HTERT RPE-1 (cell line): ENCODE measurements around the gene RNF13.
"Not testable (repeated sequence)": the region's sequence is repeated elsewhere in the genome, so short reads cannot be mapped to it uniquely, and the experiment has no call there.

Experiments
- in situ Hi-C: fragments of 300-500 bp; cut with MboI; formaldehyde crosslinking; loops from 4 replicates; pipeline ENCODE4 v1.14.3; 2020; ENCODE audit warnings: low sequenced_read_pairs

The RNF13 gene

GRCh38 chr3:149947231-149947630, 134.2 kb downstream of the RNF13 start:
- in situ Hi-C loops: no loop called here

DNA sequence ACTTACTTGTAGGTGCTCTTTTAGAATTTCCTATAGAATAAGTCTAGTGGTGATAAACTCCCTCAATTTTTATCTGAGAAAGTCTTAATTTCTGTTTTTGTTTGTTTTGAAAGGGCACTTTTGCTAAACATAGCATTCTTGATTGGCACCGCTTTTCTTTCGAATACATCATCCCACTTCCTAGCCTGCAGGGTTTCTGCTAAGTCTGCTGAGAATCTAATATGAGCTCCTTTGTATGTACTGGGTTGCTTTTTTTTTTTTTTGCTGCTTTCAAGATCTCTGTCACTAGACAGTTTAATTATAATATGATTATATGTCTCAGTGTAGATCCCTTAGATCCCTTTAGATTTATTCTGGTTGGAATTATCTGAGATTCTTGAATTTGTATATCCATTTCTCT, 136.2 kb downstream of the RNF13 start:
- in situ Hi-C loops: no loop called here

GRCh38 chr3:149954812-149955211, 141.8 kb downstream of the RNF13 start:
- in situ Hi-C loops: no loop called here

- in situ Hi-C loops: no loop called here
Observed at GRCh38 chr3:149955449-149955848, 142.4 kb downstream of the RNF13 start.

DNA sequence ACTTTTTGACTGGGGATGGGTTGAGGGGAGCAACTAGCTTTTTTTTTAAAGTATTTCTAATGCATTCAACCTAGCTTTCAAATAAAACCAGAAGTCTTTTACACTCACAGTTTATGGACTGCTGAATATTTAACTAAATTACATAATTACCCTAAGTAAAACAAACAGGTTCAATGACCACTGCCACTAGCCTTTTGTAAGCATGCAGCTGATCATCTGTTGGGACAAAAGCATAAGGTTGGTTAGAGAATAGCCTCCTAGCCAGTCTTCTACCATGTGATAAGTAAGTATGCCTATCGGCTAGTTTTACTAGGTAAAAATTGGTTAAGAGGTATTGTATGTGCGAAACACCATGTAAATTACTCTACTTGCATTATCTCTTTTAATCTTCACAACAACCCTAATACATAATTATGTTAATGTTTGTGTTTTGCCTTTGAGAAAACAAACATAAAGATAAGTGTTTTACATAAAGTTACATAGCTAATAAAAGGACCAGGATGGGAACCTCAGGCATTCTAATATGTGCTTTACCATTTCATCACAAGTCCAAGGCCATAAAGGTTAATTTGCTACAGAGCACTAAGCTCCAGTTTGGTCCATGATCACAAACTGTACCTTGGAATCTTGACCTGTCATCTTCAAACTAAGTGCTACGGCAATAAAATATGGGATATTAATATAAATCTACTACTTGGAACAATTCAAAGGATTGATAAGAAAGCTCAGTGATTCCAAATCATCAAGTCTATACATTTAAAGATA, 144.5 kb downstream of the RNF13 start:
- in situ Hi-C loops: no loop called here

DNA sequence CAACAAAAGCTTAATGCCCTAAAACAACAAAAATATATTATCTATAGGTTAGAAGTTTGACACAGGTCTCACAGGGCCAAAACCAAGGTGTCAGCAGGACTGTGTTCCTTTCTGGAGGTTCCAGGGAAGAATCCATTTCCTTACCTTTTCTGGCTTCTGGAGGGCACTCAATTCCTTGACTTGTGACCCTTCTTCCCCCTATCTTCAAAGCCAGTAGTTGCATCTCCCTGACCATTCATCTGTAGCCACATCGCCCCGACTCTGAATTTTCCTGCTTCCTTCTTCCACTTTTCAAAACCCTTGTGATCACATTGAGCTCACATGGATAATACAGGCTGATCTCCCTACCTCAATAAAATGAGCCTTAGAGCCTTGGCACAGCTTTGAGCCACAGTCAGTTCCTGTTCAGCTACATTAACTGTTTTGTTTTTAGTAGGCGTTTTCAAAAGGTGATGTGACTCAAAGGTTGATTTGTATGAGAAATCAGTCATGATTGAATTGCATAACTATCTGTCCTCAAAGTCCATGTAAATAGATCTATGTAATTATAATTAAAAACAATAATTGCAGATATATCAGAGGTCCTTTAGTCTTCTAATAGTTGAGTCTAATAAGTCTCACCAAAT, 145.3 kb downstream of the RNF13 start:
- in situ Hi-C loops: no loop called here

DNA sequence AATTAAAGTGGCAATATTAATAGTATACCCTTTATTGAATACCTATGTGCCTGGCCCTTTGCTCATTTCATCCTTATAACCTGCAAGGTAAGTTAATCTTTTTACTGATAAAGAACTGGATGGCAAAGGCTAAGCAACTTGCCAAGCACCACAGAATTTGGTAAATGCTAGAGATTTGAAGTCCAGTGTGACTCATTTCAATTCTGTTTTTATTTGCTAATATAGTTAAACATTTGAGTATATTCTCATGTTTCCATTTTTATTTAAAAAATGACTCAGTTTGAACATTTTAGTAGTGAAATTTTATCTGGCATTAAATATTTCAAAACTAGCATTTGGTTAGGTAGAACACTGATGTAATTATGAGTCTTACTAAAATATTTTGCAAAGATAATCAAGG, 146.4 kb downstream of the RNF13 start:
- in situ Hi-C loops: no loop called here

DNA sequence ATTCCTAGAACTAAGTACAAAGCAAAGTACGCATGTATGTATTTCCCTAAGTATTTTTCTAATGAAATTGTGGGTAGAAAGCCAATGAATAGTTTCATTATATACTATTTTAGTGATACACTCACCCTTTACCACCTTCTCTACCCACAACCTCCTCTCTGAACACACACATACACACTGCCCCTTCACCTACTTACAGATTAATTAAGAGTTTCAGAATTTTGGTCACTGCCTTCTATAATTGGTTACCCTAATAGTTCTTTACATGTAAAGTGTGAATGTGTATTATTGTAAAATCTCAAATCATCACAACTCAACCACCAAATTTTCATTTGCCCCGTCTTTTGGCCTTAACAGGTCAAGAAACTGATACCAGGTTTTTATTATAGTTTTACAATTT, 150.5 kb downstream of the RNF13 start:
- in situ Hi-C loops: no loop called here

- in situ Hi-C loops: no loop called here
Observed at GRCh38 chr3:149964291-149964690, 151.3 kb downstream of the RNF13 start.

GRCh38 chr3:149965278-149965677, 152.3 kb downstream of the RNF13 start:
- in situ Hi-C loops: no loop called here

DNA sequence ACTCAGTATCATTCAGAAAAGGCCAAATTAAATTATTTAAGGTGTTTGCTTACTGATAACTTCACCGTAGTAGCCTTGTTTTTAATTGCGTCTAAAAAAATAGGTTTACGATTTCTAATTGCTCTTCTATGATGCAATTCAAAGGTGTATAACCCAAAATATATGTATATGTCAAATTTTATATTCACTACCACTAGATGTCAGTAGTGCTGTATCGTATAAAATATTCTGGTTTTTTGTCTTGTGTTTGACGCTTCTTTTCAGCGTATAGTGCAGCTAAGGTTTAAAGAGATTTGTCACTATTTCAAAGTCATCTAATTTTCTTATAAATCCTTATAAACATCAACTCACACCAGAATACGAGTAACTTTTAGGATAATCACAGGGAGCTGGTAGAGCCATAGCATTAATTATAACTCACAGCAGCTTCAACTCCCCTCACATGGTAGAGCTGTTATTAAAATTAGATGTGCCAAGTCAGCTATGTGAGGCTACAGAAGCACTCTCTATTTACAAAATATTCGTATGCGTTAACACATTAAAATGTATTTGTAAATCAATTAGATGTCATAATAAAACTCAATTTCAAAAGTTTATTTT, 154.2 kb downstream of the RNF13 start:
- in situ Hi-C loops: no loop called here

- in situ Hi-C loops: no loop called here
Observed at GRCh38 chr3:149968216-149968615, 155.2 kb downstream of the RNF13 start.

- in situ Hi-C loops: no loop called here
Observed at GRCh38 chr3:149969110-149969939, 156.3 kb downstream of the RNF13 start.

- in situ Hi-C loops: no loop called here
Observed at GRCh38 chr3:149969940-149970715, 157.1 kb downstream of the RNF13 start.

DNA sequence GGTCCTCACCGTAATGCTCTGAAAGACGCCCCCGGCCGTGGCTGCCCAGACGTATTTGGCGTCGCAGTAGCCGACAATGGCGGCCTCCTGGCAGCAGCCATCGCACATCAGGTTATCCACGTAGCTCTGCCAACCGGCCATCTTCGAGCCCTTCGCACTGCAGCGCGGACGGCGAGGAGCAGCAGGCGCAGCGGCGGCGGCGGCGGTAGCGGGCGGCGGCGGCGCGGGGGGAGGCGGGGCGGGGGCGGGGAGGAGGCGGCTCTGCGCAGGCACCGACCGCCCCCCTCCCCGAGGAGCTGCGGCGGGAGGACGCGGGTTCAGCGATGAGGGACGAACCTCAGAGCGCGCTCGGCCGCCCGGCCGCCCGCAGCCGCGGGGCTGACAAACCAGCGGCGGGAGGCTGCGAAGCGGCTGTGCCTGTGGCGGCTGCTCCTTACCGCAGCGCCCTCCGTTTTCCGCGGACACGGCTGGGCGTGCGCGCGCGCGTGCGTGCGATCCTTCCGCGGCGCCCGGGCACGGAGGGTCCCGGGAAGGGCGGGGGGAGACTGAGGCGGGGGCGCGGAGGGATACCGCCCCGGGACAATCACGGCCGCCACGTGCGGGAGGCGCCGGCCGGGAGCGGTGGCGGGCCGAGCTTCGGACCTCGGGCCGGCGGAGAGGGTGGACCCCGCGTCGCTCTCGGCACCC, 157.8 kb downstream of the RNF13 start, which contains the start of gene PFN2:
Gene PFN2 (minus strand): TSS at position 180 of the 687 bp plus-strand sequence. CDS start 39 bp downstream, at position 141.
- in situ Hi-C loops: no loop called here

DNA sequence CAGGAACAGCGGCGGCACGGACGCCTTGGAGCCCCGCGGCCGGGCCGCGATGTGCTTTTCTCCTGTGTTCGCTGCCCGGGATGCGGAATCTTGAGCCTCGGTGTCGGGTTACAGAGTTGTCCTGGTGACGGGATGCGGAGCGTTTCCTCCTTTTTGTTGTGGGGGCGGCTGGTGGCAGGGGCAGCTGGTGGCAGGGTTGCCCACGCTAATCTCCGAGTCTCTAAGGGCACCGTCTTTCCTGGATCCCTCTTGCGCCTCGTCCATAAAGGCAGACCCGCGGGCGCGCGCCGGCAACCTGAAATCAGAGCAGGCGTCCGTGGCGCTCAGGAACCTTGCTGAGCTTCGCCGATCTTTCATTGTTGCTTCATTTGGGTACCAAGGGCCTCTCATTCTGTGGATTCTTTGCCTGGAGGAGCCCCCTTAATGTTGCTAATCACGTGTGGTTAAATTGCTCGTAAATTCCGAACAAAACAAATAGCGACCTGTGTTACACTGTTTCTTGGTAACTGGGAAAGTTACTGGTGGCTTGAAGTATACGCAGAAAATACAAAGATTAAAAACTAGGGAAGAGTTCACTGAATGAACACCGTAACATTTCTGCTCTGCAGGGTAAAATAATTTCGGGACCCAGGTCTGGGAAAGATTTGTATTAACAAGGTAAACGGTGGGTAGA, 158.5 kb downstream of the RNF13 start:
- in situ Hi-C loops: no loop called here

GRCh38 chr3:149975919-149976318, 162.9 kb downstream of the RNF13 start:
- in situ Hi-C loops: no loop called here

DNA sequence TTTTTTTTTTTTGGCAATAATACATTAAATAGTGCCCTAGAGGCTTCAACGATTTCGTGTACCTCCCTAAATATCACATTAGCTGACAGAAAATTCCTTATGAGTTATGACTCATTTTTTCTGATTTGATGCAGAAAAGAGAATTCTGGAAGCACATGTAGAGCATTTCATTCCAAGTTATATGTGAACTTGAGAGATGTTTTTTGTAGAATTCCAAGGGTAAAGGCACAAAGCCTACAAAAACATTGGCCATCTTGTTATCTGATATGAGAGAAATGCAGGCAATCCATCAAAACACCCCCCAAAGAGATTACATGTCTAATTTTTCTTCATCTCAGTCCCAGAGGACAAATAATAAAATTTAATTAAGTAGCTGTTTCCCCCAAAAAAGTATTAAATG, 164.4 kb downstream of the RNF13 start:
- in situ Hi-C loops: no loop called here

GRCh38 chr3:149981979-149982378, 169.0 kb downstream of the RNF13 start:
- in situ Hi-C loops: not testable (repeated sequence)
